Measurements from ENCODE around the gene HFM1.
"Not testable (repeated sequence)": the region's sequence is repeated elsewhere in the genome, so short reads cannot be mapped to it uniquely, and the experiment has no call there.

The HFM1 gene, protein sequence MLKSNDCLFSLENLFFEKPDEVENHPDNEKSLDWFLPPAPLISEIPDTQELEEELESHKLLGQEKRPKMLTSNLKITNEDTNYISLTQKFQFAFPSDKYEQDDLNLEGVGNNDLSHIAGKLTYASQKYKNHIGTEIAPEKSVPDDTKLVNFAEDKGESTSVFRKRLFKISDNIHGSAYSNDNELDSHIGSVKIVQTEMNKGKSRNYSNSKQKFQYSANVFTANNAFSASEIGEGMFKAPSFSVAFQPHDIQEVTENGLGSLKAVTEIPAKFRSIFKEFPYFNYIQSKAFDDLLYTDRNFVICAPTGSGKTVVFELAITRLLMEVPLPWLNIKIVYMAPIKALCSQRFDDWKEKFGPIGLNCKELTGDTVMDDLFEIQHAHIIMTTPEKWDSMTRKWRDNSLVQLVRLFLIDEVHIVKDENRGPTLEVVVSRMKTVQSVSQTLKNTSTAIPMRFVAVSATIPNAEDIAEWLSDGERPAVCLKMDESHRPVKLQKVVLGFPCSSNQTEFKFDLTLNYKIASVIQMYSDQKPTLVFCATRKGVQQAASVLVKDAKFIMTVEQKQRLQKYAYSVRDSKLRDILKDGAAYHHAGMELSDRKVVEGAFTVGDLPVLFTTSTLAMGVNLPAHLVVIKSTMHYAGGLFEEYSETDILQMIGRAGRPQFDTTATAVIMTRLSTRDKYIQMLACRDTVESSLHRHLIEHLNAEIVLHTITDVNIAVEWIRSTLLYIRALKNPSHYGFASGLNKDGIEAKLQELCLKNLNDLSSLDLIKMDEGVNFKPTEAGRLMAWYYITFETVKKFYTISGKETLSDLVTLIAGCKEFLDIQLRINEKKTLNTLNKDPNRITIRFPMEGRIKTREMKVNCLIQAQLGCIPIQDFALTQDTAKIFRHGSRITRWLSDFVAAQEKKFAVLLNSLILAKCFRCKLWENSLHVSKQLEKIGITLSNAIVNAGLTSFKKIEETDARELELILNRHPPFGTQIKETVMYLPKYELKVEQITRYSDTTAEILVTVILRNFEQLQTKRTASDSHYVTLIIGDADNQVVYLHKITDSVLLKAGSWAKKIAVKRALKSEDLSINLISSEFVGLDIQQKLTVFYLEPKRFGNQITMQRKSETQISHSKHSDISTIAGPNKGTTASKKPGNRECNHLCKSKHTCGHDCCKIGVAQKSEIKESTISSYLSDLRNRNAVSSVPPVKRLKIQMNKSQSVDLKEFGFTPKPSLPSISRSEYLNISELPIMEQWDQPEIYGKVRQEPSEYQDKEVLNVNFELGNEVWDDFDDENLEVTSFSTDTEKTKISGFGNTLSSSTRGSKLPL (N-terminal part only)

GRCh38 chr1:91404151-91405012 lies at the start of gene HFM1:
TSS of gene HFM1 (minus strand) at chr1:91404837. CDS start at chr1:91401082, 3,755 bp downstream.
- Mint-ChIP-seq H3K36me3 (ENCODE audit: insufficient read depth) (peaks cover 5% of the 10 kb centered on the region), H3K27me3 (peaks cover 74% of the 10 kb centered on the region), H3K4me1 (peaks cover 6% of the 10 kb centered on the region), H3K27ac (ENCODE audit: low read depth) (no peak within 1 kb of the TSS), H3K4me3 (peak within 1 kb of the TSS; percentile 69), H3K9me3 (no peaks in the 10 kb centered on the region)
- ATAC-seq (replicated peaks; ENCODE audit: extremely low read depth, poor library complexity, severe bottlenecking) (peak; percentile 95), DNase-seq (ENCODE audit: low spot score in 2 of 2) (peak; percentile 24 to 32)

DNA sequence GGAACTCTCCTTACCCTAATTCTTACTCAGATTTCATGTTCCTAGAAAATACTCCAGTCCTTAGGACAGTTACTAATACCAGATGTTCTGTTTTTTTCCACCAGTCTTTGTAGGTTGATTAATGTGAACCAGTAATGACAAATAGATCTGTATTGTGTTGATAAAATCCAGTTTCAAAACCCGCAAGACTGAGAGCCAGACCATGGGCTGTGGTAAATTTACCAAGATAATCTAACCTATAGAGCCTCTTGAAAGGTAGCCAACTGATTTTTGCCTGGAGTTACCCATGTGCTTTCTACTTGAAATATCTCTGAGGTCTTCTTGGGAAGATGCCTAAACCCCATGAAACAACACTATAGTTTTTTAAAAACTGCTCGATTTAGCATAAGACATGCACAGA lies 49.5 kb upstream of the HFM1 start:
- H3K36me3 Mint-ChIP-seq (ENCODE audit: insufficient read depth): no peaks in the 10 kb centered on the region
- H3K4me1 Mint-ChIP-seq: no peaks in the 10 kb centered on the region
- H3K27me3 Mint-ChIP-seq: no peaks in the 10 kb centered on the region
- ATAC-seq (replicated peaks; ENCODE audit: extremely low read depth, poor library complexity, severe bottlenecking) (no peak), DNase-seq (ENCODE audit: low spot score in 2 of 2) (no peak)
- no peak overlapping the region for H3K27ac Mint-ChIP-seq (ENCODE audit: low read depth)
- no peaks in the 10 kb centered on the region for H3K9me3 Mint-ChIP-seq
- no peak overlapping the region for H3K4me3 Mint-ChIP-seq

DNA sequence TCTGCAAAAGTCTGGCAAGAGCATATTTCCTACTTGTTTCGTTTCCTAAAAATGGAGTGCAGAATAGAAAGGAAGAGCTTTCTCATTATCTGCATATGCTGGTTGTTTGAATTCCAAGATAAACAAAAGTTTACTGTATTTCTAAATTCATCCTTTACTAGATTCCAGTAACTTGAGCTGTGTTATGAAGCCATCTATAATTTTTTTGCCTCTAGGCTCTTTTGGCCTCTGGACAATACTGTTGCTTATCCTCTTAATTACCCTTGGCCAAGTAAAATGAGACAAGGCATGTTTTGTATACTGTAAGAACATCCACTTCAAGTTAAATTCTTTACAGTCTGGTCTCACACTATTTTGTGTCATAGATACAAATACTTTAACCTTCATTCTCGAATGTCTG lies 45.6 kb upstream of the HFM1 start:
- no peaks in the 10 kb centered on the region for H3K36me3 Mint-ChIP-seq (ENCODE audit: insufficient read depth)
- DNase-seq (ENCODE audit: low spot score in 2 of 2): no peak
- no peak for ATAC-seq (replicated peaks; ENCODE audit: extremely low read depth, poor library complexity, severe bottlenecking)
- no peak overlapping the region for H3K27ac Mint-ChIP-seq (ENCODE audit: low read depth)
- no peaks in the 10 kb centered on the region for H3K9me3 Mint-ChIP-seq
- H3K27me3 Mint-ChIP-seq: no peaks in the 10 kb centered on the region
- no peaks in the 10 kb centered on the region for H3K4me1 Mint-ChIP-seq
- no peak overlapping the region for H3K4me3 Mint-ChIP-seq

GRCh38 chr1:91447782-91448181 lies 43.1 kb upstream of the HFM1 start:
- H3K27me3 Mint-ChIP-seq; H3K36me3 Mint-ChIP-seq (ENCODE audit: insufficient read depth); DNase-seq (ENCODE audit: low spot score in 2 of 2); ATAC-seq (replicated peaks; ENCODE audit: extremely low read depth, poor library complexity, severe bottlenecking); H3K27ac Mint-ChIP-seq (ENCODE audit: low read depth); H3K4me3 Mint-ChIP-seq; H3K4me1 Mint-ChIP-seq; H3K9me3 Mint-ChIP-seq: not testable (repeated sequence)

- not testable (repeated sequence) for H3K9me3 Mint-ChIP-seq; ATAC-seq (replicated peaks; ENCODE audit: extremely low read depth, poor library complexity, severe bottlenecking); DNase-seq (ENCODE audit: low spot score in 2 of 2); H3K4me3 Mint-ChIP-seq; H3K27ac Mint-ChIP-seq (ENCODE audit: low read depth); H3K4me1 Mint-ChIP-seq; H3K36me3 Mint-ChIP-seq (ENCODE audit: insufficient read depth)
- peaks cover 52% of the 10 kb centered on the region for H3K27me3 Mint-ChIP-seq
These were observed 37.3 kb upstream of the HFM1 start for GRCh38 chr1:91441980-91442379.

GRCh38 chr1:91440847-91441246 lies 36.2 kb upstream of the HFM1 start:
- no peak for DNase-seq (ENCODE audit: low spot score in 2 of 2)
- no peak overlapping the region for H3K4me3 Mint-ChIP-seq
- no peaks in the 10 kb centered on the region for H3K4me1 Mint-ChIP-seq
- no peaks in the 10 kb centered on the region for H3K36me3 Mint-ChIP-seq (ENCODE audit: insufficient read depth)
- H3K27ac Mint-ChIP-seq (ENCODE audit: low read depth): no peak overlapping the region
- ATAC-seq (replicated peaks; ENCODE audit: extremely low read depth, poor library complexity, severe bottlenecking): no peak
- H3K27me3 Mint-ChIP-seq: peaks cover 53% of the 10 kb centered on the region
- peaks cover 7% of the 10 kb centered on the region for H3K9me3 Mint-ChIP-seq

DNA sequence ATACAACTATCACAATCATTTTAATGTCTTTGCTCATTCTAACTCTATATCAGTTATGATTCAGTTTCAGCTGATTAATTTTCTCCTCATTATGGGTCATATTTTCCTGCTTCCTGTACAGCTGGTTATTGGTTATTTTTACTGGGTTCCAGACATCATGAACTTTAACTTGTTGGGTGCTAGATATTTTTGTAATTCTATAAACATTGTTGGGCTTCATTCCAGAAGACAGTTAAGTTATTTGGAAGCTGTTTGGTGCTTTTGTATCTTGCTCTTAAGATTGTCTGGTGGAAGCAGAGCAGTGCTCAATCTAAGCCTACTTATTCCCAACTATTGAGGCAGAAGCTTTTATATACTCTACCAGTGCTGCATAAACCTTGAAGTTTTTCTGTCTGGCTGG lies 34.4 kb upstream of the HFM1 start:
- peak overlapping the region; percentile 56 for H3K27ac Mint-ChIP-seq (ENCODE audit: low read depth)
- H3K27me3 Mint-ChIP-seq: peaks cover 63% of the 10 kb centered on the region
- DNase-seq (ENCODE audit: low spot score in 2 of 2) (no peak), ATAC-seq (replicated peaks; ENCODE audit: extremely low read depth, poor library complexity, severe bottlenecking) (no peak)
- peaks cover 1% of the 10 kb centered on the region for H3K36me3 Mint-ChIP-seq (ENCODE audit: insufficient read depth)
- no peak overlapping the region for H3K4me3 Mint-ChIP-seq
- no peaks in the 10 kb centered on the region for H3K4me1 Mint-ChIP-seq
- peaks cover 7% of the 10 kb centered on the region for H3K9me3 Mint-ChIP-seq

GRCh38 chr1:91428182-91428798 lies 23.7 kb upstream of the HFM1 start:
- Mint-ChIP-seq H3K9me3 (no peaks in the 10 kb centered on the region), H3K36me3 (ENCODE audit: insufficient read depth) (peaks cover 2% of the 10 kb centered on the region), H3K27me3 (peaks cover 82% of the 10 kb centered on the region), H3K27ac (ENCODE audit: low read depth) (no peak overlapping the region), H3K4me1 (no peaks in the 10 kb centered on the region), H3K4me3 (no peak overlapping the region)
- DNase-seq (ENCODE audit: low spot score in 2 of 2) (no peak), ATAC-seq (replicated peaks; ENCODE audit: extremely low read depth, poor library complexity, severe bottlenecking) (no peak)

DNA sequence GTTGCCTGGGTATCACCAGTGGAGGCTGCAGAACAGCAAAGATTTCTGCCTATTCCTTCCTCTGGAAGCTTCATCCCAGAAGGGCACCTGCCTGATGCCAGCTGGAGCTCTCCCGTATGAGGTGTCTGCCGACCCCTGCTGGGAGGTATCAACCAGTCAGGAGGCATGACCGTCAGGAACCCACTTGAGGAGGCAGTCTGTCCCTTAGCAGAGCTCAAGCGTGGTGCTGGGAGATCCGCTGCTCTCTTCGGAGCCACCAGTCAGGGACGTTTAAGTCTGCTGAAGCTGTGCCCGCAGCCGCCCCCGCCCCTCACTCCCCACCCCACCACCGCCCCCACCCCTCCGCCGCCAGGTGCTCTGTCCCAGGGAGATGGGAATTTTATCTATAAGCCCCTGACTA lies 23.1 kb upstream of the HFM1 start:
- H3K9me3 Mint-ChIP-seq: no peaks in the 10 kb centered on the region
- no peak overlapping the region for H3K27ac Mint-ChIP-seq (ENCODE audit: low read depth)
- no peaks in the 10 kb centered on the region for H3K4me1 Mint-ChIP-seq
- peaks cover 2% of the 10 kb centered on the region for H3K36me3 Mint-ChIP-seq (ENCODE audit: insufficient read depth)
- peaks cover 88% of the 10 kb centered on the region for H3K27me3 Mint-ChIP-seq
- H3K4me3 Mint-ChIP-seq: no peak overlapping the region
- ATAC-seq (replicated peaks; ENCODE audit: extremely low read depth, poor library complexity, severe bottlenecking): no peak
- DNase-seq (ENCODE audit: low spot score in 2 of 2): no peak

- DNase-seq (ENCODE audit: low spot score in 2 of 2); H3K36me3 Mint-ChIP-seq (ENCODE audit: insufficient read depth); ATAC-seq (replicated peaks; ENCODE audit: extremely low read depth, poor library complexity, severe bottlenecking); H3K4me3 Mint-ChIP-seq; H3K4me1 Mint-ChIP-seq; H3K27ac Mint-ChIP-seq (ENCODE audit: low read depth); H3K9me3 Mint-ChIP-seq: not testable (repeated sequence)
- H3K27me3 Mint-ChIP-seq: peaks cover 88% of the 10 kb centered on the region
These were observed 17.9 kb upstream of the HFM1 start for GRCh38 chr1:91422523-91422922.

DNA sequence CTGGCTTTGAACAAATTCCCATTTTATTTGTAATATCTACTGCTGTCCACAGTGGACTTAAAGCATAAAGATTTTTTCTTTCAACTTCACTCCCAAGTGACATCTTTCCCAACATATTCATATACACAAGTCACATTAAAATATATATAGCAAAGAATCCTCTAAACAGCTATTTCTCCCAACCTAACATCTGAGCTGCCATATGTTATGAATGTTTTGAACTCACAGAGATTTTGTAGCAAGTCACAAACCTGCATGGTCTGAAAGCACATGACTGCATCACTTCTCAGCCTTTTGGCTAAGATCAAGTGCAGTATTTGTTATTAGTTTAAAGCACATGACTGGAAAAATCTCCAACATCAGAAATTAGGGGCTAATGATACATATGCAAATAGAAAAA lies 7.7 kb upstream of the HFM1 start:
- no peak for DNase-seq (ENCODE audit: low spot score in 2 of 2)
- H3K4me1 Mint-ChIP-seq: no peaks in the 10 kb centered on the region
- ATAC-seq (replicated peaks; ENCODE audit: extremely low read depth, poor library complexity, severe bottlenecking): no peak
- H3K36me3 Mint-ChIP-seq (ENCODE audit: insufficient read depth): no peaks in the 10 kb centered on the region
- peaks cover 38% of the 10 kb centered on the region for H3K27me3 Mint-ChIP-seq
- H3K27ac Mint-ChIP-seq (ENCODE audit: low read depth): no peak overlapping the region
- no peak overlapping the region for H3K4me3 Mint-ChIP-seq
- H3K9me3 Mint-ChIP-seq: no peaks in the 10 kb centered on the region

All from central memory CD8-positive, alpha-beta T cell (primary cell).